GM19238 (cell line): ENCODE measurements around the gene SMIM8.

Experiments
- DNase-seq: peaks from one replicate; pipeline ENCODE4 v3.0.0; 2011; ENCODE audit warnings: low spot score; ENCODE audit not compliant: insufficient read length

Gene SMIM8

DNA sequence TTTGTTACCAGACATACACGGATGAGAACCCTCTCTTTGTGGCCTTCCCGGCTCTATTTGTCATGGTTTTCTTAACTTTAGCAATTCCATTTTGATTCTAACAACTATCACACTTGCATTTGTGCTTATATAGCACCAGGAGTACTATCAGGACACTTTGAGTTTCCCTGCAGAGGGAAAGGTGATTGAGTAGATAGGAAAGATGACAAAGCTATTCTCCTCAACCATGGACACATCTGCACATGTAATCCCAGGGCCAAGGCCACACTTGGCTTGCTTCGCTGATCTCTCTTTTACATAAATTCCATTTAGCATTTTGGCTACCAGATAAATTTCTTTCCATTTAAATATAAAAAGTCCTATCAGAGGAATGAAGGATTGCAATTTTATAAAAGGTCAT is 62.1 kb downstream of the SMIM8 start:
- no peak for DNase-seq

DNA sequence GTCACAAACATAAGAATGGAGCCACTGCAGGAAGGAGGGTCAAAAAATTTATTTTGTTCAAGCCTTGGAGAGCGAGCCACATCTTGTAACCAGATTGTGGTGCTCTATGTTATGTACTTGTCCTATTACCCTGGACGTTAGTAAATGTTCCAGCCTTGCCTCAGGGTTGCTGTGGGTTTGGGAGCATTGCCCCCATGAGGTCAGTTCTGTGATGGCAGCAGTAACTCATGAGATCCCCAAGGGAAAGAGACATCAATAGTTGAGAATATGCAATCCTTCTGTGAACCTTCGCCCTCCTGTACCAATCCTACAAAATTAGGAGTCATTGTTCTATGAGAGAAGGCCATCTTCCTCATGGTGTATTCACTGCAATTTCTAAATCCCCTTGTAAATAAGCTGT is 68.9 kb downstream of the SMIM8 start:
- no peak for DNase-seq
